ENCODE results near the gene BCO2.

Gene BCO2

GRCh38 chr11:112260490-112260889 lies 85.2 kb downstream of the BCO2 start, which contains the start of gene PLET1:
TSS of gene PLET1 (minus strand) at chr11:112260860. CDS start at chr11:112260589, 271 bp downstream.
- no peak for DNase-seq (ENCODE audit: low read depth in 1 of 2, low spot score in 1 of 2)
- Histone ChIP-seq H3K4me3 (replicated peaks; ENCODE audit: insufficient read depth, low read length) (no peak within 1 kb of the TSS), H3K27me3 (ENCODE audit: insufficient read depth, poor library complexity, severe bottlenecking) (no peaks in the 10 kb centered on the region), H3K27ac (replicated peaks) (no peak within 1 kb of the TSS)
- TF ChIP-seq SPI1 (IDR thresholded peaks at IDR 0.05; ENCODE audit: borderline replicate concordance, low read depth) (no peak), REST (IDR thresholded peaks at IDR 0.05; ENCODE audit: insufficient replicate concordance, low read depth) (no peak), GABPA (IDR thresholded peaks at IDR 0.05; ENCODE audit: low read depth) (no peak), CTCF (IDR thresholded peaks at IDR 0.05; ENCODE audit: insufficient read depth, low read length) (no peak), POLR2AphosphoS5 (IDR thresholded peaks at IDR 0.05; ENCODE audit: low read depth) (no peak)

- no peak for TF ChIP-seq SPI1 (IDR thresholded peaks at IDR 0.05; ENCODE audit: borderline replicate concordance, low read depth)
- no peak for DNase-seq (ENCODE audit: low read depth in 1 of 2, low spot score in 1 of 2)
- Histone ChIP-seq H3K4me3 (replicated peaks; ENCODE audit: insufficient read depth, low read length) (no peak overlapping the region), H3K27ac (replicated peaks) (no peak overlapping the region), H3K27me3 (ENCODE audit: insufficient read depth, poor library complexity, severe bottlenecking) (no peaks in the 10 kb centered on the region)
Observed at GRCh38 chr11:112265659-112266409, 90.5 kb downstream of the BCO2 start.

GRCh38 chr11:112266410-112266778 lies 91.1 kb downstream of the BCO2 start:
- no peak for DNase-seq (ENCODE audit: low read depth in 1 of 2, low spot score in 1 of 2)
- Histone ChIP-seq H3K27me3 (ENCODE audit: insufficient read depth, poor library complexity, severe bottlenecking) (no peaks in the 10 kb centered on the region), H3K4me3 (replicated peaks; ENCODE audit: insufficient read depth, low read length) (no peak overlapping the region), H3K27ac (replicated peaks) (no peak overlapping the region)
- TF ChIP-seq POLR2AphosphoS5 (IDR thresholded peaks at IDR 0.05; ENCODE audit: low read depth) (no peak), REST (IDR thresholded peaks at IDR 0.05; ENCODE audit: insufficient replicate concordance, low read depth) (no peak), CTCF (IDR thresholded peaks at IDR 0.05; ENCODE audit: insufficient read depth, low read length) (no peak), SPI1 (IDR thresholded peaks at IDR 0.05; ENCODE audit: borderline replicate concordance, low read depth) (no peak), GABPA (IDR thresholded peaks at IDR 0.05; ENCODE audit: low read depth) (no peak)

GRCh38 chr11:112267188-112267591 lies 91.9 kb downstream of the BCO2 start:
- H3K4me3 ChIP-seq (replicated peaks; ENCODE audit: insufficient read depth, low read length), result no peak overlapping the region
- no peak for TF ChIP-seq GABPA (IDR thresholded peaks at IDR 0.05; ENCODE audit: low read depth)
- TF ChIP-seq POLR2AphosphoS5 (IDR thresholded peaks at IDR 0.05; ENCODE audit: low read depth), result no peak
- no peak for TF ChIP-seq REST (IDR thresholded peaks at IDR 0.05; ENCODE audit: insufficient replicate concordance, low read depth)
- TF ChIP-seq SPI1 (IDR thresholded peaks at IDR 0.05; ENCODE audit: borderline replicate concordance, low read depth), result no peak
- DNase-seq (ENCODE audit: low read depth in 1 of 2, low spot score in 1 of 2), result no peak
- H3K27ac ChIP-seq (replicated peaks), result no peak overlapping the region
- H3K27me3 ChIP-seq (ENCODE audit: insufficient read depth, poor library complexity, severe bottlenecking), result no peaks in the 10 kb centered on the region
